Peyer's patch (tissue), 4 donors: ENCODE results near the gene C6orf132. TPM values are rescaled to one million over a fixed set of nuclear protein-coding genes. Genes with fewer than 3 reads are reported as not detected.

ENCODE experiments used
- DNase-seq, 3 donors: peaks; one replicate each; pipeline ENCODE4 v3.0.0-alpha.2; 2017 to 2019
- H3K27ac ChIP-seq, 4 donors: fragments of 200-600 bp; sonication (generic); one replicate each; pipeline ENCODE4 v1.5.1; 2016 to 2019
- H3K27me3 ChIP-seq, 2 donors: fragments of 200-600 bp; sonication (generic); one replicate each; pipeline ENCODE4 v1.5.1; 2019
- H3K36me3 ChIP-seq, 3 donors: fragments of 200-600 bp; sonication (generic); one replicate each; pipeline ENCODE4 v1.5.1; 2016 to 2019
- H3K4me1 ChIP-seq, 4 donors: fragments of 200-600 bp; sonication (generic); one replicate each; pipeline ENCODE4 v1.5.1; 2016 to 2019
- H3K4me3 ChIP-seq, 4 donors: fragments of 200-600 bp; sonication (generic); 1 replicate in 3 of 4; 2 replicates in 1 of 4; pipeline ENCODE4 v1.5.1; 2016 to 2019; ENCODE audit warnings: mild to moderate bottlenecking in 1 of 4
- H3K9me3 ChIP-seq, 4 donors: fragments of 200-600 bp; sonication (generic); one replicate each; pipeline ENCODE4 v1.5.1; 2016 to 2019; ENCODE audit warnings: mild to moderate bottlenecking in 1 of 4
- POLR2A ChIP-seq, 2 donors: fragments of 450-650 bp; IDR thresholded peaks; one replicate each; pipeline ENCODE4 v1.5.1; 2017; ENCODE audit warnings: antibody characterized with exemption in 2 of 2, mild to moderate bottlenecking in 2 of 2, moderate library complexity in 2 of 2
- total RNA-seq, 4 donors: library from RNA; depleted of rRNA; stranded (reverse); fragments of >200 nt; gene quantifications; one replicate each; pipeline ENCODE4 v1.1.0, GENCODE V29; 2016
- TF ChIP-seq, protein P1 (sequence below), 6 experiments: fragments of 450-650 bp in 4 of 6; fragments of 200-600 bp in 2 of 6; sonication (generic) in 1 of 6; IDR thresholded peaks; one replicate each; pipeline ENCODE4 v1.5.1; 2017 to 2019; ENCODE audit warnings: antibody characterized with exemption in 6 of 6, mild to moderate bottlenecking in 3 of 6, moderate library complexity in 1 of 6

Gene C6orf132
- total RNA-seq, 4 donors from 2014 or later, result 47.9 to 106 (median 95.9) TPM

DNA sequence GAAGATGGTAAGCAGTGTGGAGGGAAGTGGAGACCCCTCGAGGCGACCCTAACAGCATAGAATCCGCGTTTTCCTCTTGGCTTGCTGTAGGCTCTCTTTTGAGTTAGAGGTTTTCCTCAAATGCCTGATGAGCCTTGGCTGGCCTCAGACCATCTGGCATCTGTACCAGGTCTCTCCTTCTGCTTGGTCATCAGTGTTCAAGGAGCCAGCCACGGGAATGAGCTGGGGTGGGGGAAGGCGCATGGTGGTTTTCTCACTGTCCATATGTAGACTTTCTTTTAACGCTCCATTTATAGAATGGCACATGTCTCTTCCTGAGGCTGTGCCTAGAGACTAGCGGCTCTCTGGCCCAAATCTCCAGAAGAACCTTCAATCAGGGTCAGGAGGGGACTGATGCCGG lies 22.6 kb upstream of the C6orf132 start:
- no peaks in the 10 kb centered on the region for H3K4me1 ChIP-seq
- no peak for TF ChIP-seq POLR2A (IDR thresholded peaks at IDR 0.05)
- TF ChIP-seq, protein P1, sequence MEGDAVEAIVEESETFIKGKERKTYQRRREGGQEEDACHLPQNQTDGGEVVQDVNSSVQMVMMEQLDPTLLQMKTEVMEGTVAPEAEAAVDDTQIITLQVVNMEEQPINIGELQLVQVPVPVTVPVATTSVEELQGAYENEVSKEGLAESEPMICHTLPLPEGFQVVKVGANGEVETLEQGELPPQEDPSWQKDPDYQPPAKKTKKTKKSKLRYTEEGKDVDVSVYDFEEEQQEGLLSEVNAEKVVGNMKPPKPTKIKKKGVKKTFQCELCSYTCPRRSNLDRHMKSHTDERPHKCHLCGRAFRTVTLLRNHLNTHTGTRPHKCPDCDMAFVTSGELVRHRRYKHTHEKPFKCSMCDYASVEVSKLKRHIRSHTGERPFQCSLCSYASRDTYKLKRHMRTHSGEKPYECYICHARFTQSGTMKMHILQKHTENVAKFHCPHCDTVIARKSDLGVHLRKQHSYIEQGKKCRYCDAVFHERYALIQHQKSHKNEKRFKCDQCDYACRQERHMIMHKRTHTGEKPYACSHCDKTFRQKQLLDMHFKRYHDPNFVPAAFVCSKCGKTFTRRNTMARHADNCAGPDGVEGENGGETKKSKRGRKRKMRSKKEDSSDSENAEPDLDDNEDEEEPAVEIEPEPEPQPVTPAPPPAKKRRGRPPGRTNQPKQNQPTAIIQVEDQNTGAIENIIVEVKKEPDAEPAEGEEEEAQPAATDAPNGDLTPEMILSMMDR (IDR thresholded peaks at IDR 0.05), result no peak
- no peak for DNase-seq
- no peak overlapping the region for H3K27ac ChIP-seq
- no peaks in the 10 kb centered on the region for H3K36me3 ChIP-seq
- peaks cover 0 to 3% (median 0%) of the 10 kb centered on the region in 4 donors for H3K9me3 ChIP-seq
- no peak overlapping the region for H3K4me3 ChIP-seq
- H3K27me3 ChIP-seq, result no peaks in the 10 kb centered on the region

DNA sequence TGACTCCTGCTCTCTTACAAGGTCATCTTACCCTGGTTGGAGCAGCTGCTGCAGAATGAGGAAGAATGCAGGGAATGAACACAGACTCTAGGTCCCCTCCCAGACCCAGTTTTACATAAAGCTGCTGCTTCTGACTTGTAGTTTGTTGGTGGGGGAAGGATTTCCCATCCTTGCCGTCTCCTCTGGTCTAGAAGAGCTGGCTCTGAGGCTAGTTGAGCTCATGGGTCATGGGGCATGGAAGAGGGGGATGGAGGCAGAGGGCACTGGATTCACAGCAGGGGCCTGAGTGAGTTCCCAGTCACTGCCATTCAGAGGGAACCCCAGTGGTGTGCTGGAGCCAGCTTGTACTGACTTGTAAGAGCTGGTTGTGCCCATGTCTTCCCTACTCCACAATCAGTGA lies 21.6 kb upstream of the C6orf132 start:
- H3K9me3 ChIP-seq, result no peaks in the 10 kb centered on the region
- H3K4me3 ChIP-seq, result no peak overlapping the region
- TF ChIP-seq, protein P1 (IDR thresholded peaks at IDR 0.05), result no peak
- no peak for TF ChIP-seq POLR2A (IDR thresholded peaks at IDR 0.05)
- no peaks in the 10 kb centered on the region for H3K36me3 ChIP-seq
- no peak overlapping the region for H3K27ac ChIP-seq
- H3K27me3 ChIP-seq, result no peaks in the 10 kb centered on the region
- no peaks in the 10 kb centered on the region for H3K4me1 ChIP-seq
- DNase-seq, result no peak

DNA sequence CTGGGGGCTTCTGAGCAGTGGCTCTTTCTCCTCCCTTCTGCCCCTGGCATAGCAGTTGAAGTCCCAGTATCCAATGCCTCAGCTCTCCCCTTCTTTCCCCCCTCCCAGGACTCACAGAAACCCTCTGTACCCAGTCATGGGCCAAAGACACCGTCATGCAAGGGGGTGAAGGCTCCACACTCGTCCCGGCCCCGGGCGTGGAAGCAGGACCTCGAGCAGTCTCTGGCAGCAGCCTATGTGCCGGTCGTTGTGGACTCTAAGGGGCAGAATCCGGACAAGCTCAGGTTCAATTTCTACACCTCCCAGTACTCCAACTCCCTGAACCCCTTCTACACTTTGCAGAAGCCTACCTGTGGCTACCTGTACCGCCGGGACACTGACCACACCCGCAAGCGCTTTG lies 20.4 kb upstream of the C6orf132 start:
- TF ChIP-seq POLR2A (IDR thresholded peaks at IDR 0.05), result no peak
- TF ChIP-seq, protein P1 (IDR thresholded peaks at IDR 0.05), result no peak
- Histone ChIP-seq H3K4me1 (no peaks in the 10 kb centered on the region), H3K36me3 (no peaks in the 10 kb centered on the region), H3K27me3 (no peaks in the 10 kb centered on the region), H3K4me3 (no peak overlapping the region), H3K27ac (no peak overlapping the region), H3K9me3 (no peaks in the 10 kb centered on the region)
- no peak for DNase-seq

DNA sequence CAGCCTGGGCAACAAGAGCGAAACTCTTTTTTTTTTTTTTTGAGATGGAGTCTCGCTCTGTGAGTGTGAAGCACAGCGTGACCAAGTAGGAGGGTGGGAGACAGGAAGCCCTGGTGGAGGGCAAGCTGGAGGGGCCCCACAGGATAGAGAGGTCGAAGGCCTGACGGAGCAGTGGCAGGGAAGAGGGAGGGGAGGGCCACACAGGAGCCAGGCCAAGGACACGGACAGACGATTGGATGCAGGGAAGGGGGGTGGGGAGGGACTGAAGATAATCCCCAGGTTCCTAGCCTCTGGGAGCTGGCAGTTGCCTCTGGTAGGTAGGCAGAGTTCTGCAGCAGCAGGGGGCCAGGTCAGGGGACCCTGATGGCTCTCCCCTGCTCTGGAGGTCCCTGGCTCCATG lies 20.0 kb upstream of the C6orf132 start:
- Histone ChIP-seq H3K36me3 (no peaks in the 10 kb centered on the region), H3K27ac (no peak overlapping the region), H3K9me3 (no peaks in the 10 kb centered on the region), H3K27me3 (no peaks in the 10 kb centered on the region), H3K4me1 (no peaks in the 10 kb centered on the region), H3K4me3 (no peak overlapping the region)
- no peak for TF ChIP-seq POLR2A (IDR thresholded peaks at IDR 0.05)
- TF ChIP-seq, protein P1 (IDR thresholded peaks at IDR 0.05), result no peak
- DNase-seq, result no peak

DNA sequence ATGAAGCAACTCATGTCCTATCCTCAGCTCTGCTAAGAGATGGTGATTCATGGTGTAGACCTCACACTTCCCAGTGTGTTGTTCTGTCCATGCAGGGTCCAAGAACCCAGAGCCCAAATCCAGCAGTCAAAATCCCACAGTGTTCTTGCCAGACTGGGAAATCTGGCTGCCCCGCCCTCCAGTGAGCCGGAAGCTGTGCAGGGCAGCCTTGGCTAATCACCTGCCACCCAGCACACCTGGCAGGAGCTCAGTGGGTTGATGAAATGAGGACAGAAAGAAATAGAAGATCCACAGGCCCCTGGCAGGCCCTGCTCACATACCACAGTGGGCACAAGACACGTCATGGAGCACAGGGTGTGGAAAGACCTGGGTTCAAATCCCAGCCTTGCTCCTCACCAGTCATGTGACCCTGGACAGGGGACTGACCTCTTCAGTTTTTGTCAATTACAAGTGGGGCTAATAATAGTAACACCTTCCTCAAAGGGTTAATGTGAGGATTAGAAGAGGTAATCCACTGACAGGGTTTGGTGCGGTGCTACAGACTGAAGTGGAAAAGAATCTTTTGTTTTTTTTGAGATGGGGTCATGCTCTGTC lies 17.1 kb upstream of the C6orf132 start:
- no peaks in the 10 kb centered on the region for H3K36me3 ChIP-seq
- DNase-seq, result no peak
- H3K4me1 ChIP-seq, result no peaks in the 10 kb centered on the region
- no peaks in the 10 kb centered on the region for H3K9me3 ChIP-seq
- no peak for TF ChIP-seq POLR2A (IDR thresholded peaks at IDR 0.05)
- TF ChIP-seq, protein P1 (IDR thresholded peaks at IDR 0.05), result no peak
- H3K4me3 ChIP-seq, result no peak overlapping the region
- H3K27me3 ChIP-seq, result no peaks in the 10 kb centered on the region
- H3K27ac ChIP-seq, result no peak overlapping the region

DNA sequence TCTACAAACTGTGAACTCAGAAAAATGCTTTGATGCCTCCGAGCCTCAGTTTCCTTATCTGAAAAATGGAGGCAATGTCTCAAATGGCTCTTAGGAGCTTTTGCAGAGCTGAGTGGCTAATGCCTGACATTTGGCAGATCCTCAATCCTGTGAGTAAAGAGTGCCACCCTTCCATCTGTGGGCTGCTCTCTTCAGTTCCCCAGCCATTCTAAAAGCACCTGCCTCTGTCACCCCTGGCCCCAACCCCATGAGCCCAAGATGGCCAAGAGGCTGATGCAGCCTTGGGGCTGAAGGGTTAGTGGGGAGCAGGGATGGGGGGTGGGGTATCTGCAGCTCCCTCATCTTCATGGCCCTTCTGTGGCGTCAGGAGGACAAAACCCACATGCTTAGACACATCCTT lies 16.2 kb upstream of the C6orf132 start:
- no peak for DNase-seq
- Histone ChIP-seq H3K27ac (no peak overlapping the region), H3K9me3 (no peaks in the 10 kb centered on the region), H3K36me3 (no peaks in the 10 kb centered on the region), H3K4me1 (no peaks in the 10 kb centered on the region), H3K27me3 (no peaks in the 10 kb centered on the region), H3K4me3 (no peak overlapping the region)
- TF ChIP-seq POLR2A (IDR thresholded peaks at IDR 0.05), result no peak
